ENCODE results near the gene FTCD.
"Not testable (repeated sequence)": the region's sequence is repeated elsewhere in the genome, so short reads cannot be mapped to it uniquely, and the experiment has no call there.

The FTCD gene

DNA sequence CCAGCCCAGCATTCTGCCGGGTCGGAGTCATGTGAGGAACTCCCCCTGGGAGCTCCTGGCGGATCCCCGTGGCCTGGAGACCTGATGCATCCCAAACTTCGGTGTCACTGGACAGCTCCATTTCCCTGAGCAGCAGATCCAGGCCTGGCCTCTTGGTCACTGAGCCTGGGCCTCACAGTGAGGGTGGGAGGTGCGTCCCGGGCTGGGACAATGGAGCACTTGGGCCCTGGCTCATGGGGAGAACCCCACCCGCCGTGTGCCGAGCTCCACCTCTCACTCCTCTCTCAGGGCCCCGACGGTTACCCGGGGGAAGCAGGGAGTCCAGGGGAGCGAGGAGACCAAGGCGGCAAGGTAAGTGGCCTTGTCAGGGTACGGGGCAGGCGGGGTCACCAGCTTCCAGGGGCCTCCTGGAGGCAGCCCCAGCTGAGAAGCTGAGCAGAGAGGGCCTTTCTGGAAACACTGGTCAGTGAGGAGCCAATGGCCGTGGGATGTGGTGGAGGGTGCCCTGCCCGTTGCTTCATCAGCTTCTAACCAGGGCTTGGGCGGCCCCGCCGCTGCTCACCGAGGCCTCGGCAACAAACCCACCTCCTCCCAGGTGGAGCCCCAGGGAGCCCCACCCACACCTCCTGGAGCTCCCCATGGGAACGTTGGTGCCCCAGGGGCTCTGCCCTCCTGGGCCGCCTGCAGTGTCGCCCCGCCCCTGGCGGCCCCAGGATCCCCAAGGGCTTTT is 37.6 kb downstream of the FTCD start:
- no peaks in the 10 kb centered on the region for H3K27me3 Mint-ChIP-seq
- H3K4me1 Mint-ChIP-seq, result no peaks in the 10 kb centered on the region
- H3K36me3 Mint-ChIP-seq, result no peaks in the 10 kb centered on the region
- H3K9me3 Mint-ChIP-seq, result no peaks in the 10 kb centered on the region
- H3K27ac Mint-ChIP-seq, result no peak overlapping the region
- H3K4me3 Mint-ChIP-seq, result no peak overlapping the region

DNA sequence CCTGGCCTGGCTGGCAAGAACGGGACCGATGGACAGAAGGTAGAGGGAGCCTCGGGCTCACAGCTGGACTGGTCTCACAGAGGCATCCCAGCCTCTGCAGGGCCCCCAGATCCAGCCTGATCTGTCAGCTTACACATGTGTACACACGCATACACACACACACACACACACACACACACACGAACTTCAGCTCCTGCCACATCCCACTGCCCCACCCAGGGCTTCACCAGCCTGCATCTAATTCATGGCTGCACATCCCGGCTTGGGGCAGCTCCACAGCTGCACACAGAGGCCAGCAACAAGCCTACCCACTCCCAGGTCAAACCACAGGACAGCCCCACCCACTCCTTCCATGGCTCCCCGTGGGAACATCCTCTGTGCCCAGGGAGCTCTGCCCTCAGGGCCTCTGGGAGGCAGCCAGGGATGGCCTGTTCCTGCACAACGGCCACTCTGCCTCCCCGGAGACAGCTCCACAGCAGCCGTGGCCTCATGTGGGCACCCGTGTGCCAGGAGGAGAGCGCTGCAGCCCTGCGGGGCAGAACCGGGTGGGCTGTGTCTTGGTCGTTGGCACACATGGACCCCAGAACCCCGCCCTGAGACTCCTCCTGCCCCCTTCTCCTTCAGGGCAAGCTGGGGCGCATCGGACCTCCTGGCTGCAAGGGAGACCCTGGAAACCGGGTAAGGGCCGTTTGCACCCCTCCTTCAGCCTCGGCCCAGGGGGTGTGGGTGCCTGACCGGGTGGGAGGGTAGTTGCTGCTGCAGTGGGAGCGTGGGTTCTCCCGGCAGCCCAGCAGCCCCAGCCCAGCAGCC is 38.4 kb downstream of the FTCD start:
- no peak overlapping the region for H3K27ac Mint-ChIP-seq

DNA sequence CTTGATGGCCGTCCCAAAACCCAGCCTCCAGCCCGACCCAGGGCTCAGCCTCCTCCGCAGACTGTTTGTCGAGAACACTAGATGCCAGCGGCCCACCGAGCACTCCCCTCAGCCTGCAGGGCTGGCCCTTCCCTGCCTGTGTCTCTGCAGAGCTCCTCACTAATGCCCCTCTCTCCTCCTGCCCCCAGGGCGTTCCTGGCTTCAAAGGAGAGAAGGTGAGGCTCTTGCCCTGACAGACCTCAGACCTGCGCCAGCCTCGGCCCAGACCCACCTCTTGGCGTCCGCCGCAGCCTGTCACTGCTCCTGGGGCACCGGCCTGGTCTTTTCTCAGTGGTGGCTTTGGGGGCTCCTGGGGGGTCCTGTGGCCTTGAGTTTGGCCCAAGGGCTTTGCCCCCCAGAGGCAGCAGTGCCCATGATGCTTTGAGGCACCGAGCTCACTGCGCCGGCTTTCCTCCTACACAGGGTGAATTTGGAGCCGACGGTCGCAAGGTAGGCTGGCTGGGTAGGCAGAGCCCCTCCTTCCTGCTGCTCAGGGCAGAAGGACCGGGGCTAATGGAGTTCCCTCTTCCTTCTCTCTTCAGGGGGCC is 39.1 kb downstream of the FTCD start:
- no peaks in the 10 kb centered on the region for H3K9me3 Mint-ChIP-seq
- no peak overlapping the region for H3K4me3 Mint-ChIP-seq
- no peaks in the 10 kb centered on the region for H3K27me3 Mint-ChIP-seq
- H3K27ac Mint-ChIP-seq, result no peak overlapping the region
- no peaks in the 10 kb centered on the region for H3K4me1 Mint-ChIP-seq
- H3K36me3 Mint-ChIP-seq, result no peaks in the 10 kb centered on the region

More for the DNA sequence above, 38.4 kb downstream of the FTCD start:
- no peaks in the 10 kb centered on the region for H3K27me3 Mint-ChIP-seq
- H3K4me3 Mint-ChIP-seq, result no peak overlapping the region
- H3K4me1 Mint-ChIP-seq, result no peaks in the 10 kb centered on the region
- no peaks in the 10 kb centered on the region for H3K36me3 Mint-ChIP-seq
- no peaks in the 10 kb centered on the region for H3K9me3 Mint-ChIP-seq

DNA sequence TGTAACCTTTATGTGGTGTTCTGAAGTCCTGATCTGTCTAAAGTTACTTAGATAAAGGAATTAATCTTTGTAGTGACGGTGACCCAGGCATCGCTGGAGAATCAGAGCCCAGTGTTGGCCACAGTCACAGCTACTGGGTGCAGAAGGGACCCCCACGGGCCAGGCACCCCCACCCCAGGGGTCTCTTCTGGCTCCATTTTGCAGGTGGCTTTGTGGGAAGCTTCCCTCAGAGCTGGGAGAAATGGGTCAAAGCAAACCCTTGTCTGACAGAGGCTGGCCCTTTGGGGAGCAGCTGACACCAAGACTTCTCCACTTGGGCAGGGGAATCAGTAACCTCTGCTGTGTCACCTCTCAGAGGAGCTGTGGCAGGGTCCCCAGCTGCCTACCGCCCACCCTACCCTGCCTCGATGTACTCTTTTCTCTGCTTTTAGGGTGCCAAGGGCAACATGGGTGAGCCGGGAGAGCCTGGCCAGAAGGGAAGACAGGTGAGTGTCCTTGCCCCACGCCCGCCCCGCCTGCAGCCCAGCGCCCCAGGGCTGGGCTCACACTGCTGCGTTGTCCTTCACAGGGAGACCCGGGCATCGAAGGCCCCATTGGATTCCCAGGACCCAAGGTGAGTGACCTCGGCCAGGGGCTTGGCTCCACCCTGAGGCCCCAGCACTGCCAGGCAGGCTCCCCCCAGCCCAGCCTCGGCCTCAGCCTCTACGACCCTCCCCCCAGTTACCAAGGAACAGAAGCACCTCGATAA is 39.8 kb downstream of the FTCD start:
- H3K36me3 Mint-ChIP-seq, result no peaks in the 10 kb centered on the region
- no peak overlapping the region for H3K27ac Mint-ChIP-seq
- no peak overlapping the region for H3K4me3 Mint-ChIP-seq
- no peaks in the 10 kb centered on the region for H3K27me3 Mint-ChIP-seq
- no peaks in the 10 kb centered on the region for H3K4me1 Mint-ChIP-seq
- no peaks in the 10 kb centered on the region for H3K9me3 Mint-ChIP-seq

DNA sequence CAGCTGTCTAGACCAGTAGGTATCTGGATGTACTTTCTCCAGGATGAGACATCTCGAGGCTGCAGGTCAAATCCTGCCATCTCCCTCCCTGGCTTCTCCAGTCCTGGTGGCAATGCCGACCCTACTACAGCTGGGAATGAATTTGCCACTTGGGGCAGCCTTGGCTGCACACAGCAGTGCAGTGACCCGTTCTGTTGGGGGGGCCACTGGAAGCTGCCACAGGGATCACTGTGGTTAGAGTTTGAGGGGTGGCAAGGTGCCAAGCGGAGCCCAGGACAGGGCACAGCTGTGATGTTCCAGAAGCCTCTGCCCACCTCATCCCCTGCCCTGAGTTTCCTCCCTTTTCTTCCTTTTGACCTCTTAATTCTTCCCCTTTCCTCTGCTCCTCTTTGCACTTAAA is 40.4 kb downstream of the FTCD start:
- Mint-ChIP-seq H3K36me3 (no peaks in the 10 kb centered on the region), H3K4me3 (no peak overlapping the region), H3K27me3 (no peaks in the 10 kb centered on the region), H3K4me1 (no peaks in the 10 kb centered on the region), H3K9me3 (no peaks in the 10 kb centered on the region), H3K27ac (no peak overlapping the region)

DNA sequence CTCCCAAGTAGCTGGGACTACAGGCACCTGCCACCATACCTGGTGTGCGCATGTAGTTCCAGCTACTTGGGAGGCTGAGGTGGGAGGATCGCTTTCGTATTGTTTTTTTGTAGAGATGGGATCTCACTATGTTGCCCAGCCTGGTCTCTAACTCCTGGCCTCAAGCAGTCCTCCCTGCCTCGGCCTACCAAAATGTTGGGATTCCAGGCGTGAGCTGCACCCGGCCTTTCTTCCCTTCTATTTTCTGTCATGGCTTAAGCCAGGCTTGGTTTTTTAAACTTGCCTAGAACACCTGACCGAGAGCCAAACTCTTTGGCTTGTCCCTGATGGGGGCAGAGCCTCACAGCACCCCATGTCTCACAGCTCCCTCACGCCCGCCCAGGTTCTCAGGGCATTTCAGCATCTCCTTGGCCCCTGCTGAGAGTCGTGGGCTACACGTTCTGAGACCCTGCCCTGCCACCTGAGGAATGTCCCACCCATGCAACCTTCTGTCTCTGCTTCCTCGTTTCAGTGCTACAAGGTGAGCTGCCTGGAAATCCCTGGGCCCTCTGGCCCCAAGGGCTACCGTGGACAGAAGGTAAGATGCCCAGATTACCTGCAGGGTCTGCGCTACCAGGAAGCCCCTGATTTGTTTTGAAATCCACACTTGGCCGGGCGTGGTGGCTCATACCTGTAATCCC is 41.7 kb downstream of the FTCD start:
- Mint-ChIP-seq H3K9me3 (no peaks in the 10 kb centered on the region), H3K27me3 (no peaks in the 10 kb centered on the region), H3K4me1 (no peaks in the 10 kb centered on the region), H3K27ac (no peak overlapping the region), H3K36me3 (no peaks in the 10 kb centered on the region), H3K4me3 (no peak overlapping the region)

DNA sequence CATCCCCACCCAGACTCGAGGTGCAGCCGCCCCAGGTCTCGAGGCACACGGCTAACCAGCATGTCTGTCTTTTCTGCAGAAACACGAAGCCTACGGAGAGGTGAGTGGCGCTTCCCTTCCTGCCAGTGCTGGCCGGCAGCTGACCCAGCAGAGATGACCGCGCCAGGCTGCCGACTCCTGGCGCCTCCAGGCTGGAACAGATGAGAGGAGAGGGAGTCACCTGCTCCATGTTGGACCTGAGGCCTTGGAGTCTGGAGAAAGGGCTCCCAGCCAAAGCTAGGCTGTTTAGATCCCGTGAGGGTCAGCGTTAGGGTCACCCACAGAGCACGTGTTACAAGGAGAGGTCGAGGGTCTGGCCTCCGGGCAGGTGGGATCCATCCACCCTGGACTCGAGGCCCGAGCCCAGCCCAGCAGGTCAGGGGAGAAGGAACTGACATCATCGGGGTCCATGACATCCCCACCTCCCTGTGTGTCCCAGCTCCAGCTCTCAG is 42.6 kb downstream of the FTCD start:
- Mint-ChIP-seq H3K4me3 (no peak overlapping the region), H3K9me3 (peaks cover 1% of the 10 kb centered on the region), H3K27ac (no peak overlapping the region), H3K4me1 (no peaks in the 10 kb centered on the region), H3K36me3 (peaks cover 1% of the 10 kb centered on the region), H3K27me3 (no peaks in the 10 kb centered on the region)

DNA sequence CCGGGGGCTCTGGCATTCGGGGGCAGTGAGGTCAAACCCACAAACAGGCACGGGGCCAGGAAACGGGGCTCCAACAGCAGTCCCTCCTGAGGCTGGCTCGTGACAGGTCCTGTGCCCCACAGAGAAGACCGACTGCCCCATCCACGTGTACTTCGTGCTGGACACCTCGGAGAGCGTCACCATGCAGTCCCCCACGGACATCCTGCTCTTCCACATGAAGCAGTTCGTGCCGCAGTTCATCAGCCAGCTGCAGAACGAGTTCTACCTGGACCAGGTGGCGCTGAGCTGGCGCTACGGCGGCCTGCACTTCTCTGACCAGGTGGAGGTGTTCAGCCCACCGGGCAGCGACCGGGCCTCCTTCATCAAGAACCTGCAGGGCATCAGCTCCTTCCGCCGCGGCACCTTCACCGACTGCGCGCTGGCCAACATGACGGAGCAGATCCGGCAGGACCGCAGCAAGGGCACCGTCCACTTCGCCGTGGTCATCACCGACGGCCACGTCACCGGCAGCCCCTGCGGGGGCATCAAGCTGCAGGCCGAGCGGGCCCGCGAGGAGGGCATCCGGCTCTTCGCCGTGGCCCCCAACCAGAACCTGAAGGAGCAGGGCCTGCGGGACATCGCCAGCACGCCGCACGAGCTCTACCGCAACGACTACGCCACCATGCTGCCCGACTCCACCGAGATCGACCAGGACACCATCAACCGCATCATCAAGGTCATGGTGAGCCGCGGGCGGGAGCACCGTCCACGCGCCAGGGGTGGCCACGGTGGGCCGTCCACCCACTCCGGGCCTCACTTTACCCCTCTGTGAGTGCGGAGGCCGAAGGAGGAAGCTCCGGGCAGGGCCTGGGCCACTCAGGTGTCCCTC is 43.3 kb downstream of the FTCD start:
- H3K36me3 Mint-ChIP-seq, result peaks cover 7% of the 10 kb centered on the region
- no peaks in the 10 kb centered on the region for H3K27me3 Mint-ChIP-seq
- H3K27ac Mint-ChIP-seq, result no peak overlapping the region

DNA sequence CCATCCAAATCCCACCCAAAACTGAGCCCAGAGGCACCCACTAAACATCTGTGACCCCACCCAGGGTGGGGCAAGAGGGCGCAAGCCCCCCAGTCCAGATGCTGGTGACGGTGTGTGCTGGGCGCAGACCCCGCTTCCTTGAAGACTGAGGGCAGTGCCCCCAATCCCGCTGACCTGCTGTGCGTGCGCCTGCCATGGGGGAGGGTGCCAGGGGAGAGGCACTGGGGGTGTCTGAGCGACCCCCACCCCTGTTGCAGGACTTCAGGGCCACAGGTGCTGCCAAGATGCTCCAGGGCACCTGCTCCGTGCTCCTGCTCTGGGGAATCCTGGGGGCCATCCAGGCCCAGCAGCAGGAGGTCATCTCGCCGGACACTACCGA is 44.2 kb downstream of the FTCD start:
- no peaks in the 10 kb centered on the region for H3K4me1 Mint-ChIP-seq
- H3K27ac Mint-ChIP-seq, result no peak overlapping the region
- peaks cover 4% of the 10 kb centered on the region for H3K9me3 Mint-ChIP-seq
- no peaks in the 10 kb centered on the region for H3K27me3 Mint-ChIP-seq
- peaks cover 8% of the 10 kb centered on the region for H3K36me3 Mint-ChIP-seq
- no peak overlapping the region for H3K4me3 Mint-ChIP-seq

More for the DNA sequence above, 43.3 kb downstream of the FTCD start:
- no peaks in the 10 kb centered on the region for H3K4me1 Mint-ChIP-seq
- H3K4me3 Mint-ChIP-seq, result no peak overlapping the region
- peaks cover 4% of the 10 kb centered on the region for H3K9me3 Mint-ChIP-seq

DNA sequence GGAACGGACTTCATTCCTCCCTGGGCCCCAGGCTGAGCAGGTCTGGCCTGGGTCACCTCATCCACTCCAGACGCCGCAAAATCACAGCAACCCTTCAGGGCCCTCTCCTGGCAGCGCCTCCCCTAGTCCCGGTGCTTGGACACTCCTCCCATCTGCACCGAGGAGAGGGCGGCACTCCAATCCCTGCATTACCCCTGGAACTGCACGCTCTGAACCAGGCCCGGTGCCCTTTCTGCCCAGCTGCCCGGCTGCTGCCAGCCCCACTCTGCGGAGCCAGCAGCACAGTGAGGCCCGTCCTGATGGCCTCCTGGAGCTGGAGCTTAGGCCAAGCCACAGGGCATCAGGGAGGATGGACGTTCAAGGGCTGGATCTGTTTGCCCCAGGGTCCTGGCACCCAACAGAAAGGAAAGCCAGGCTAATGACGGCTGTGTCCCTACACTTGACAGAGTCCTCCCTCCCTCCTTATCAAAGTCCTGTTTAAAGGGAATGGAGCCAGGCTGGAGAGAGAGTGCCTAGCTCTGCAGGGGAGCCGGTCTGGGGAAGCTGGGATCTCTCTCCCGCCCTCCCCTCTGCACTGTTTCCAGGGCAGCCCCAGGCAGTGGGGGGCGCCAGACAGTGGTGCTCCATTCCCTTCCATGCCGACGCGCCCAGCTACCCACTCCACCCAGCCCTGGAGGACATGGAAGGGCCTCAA is 44.7 kb downstream of the FTCD start:
- peaks cover 7% of the 10 kb centered on the region for H3K9me3 Mint-ChIP-seq
- H3K4me1 Mint-ChIP-seq, result no peaks in the 10 kb centered on the region
- H3K4me3 Mint-ChIP-seq, result no peak overlapping the region
- peaks cover 8% of the 10 kb centered on the region for H3K36me3 Mint-ChIP-seq
- no peak overlapping the region for H3K27ac Mint-ChIP-seq
- no peaks in the 10 kb centered on the region for H3K27me3 Mint-ChIP-seq

DNA sequence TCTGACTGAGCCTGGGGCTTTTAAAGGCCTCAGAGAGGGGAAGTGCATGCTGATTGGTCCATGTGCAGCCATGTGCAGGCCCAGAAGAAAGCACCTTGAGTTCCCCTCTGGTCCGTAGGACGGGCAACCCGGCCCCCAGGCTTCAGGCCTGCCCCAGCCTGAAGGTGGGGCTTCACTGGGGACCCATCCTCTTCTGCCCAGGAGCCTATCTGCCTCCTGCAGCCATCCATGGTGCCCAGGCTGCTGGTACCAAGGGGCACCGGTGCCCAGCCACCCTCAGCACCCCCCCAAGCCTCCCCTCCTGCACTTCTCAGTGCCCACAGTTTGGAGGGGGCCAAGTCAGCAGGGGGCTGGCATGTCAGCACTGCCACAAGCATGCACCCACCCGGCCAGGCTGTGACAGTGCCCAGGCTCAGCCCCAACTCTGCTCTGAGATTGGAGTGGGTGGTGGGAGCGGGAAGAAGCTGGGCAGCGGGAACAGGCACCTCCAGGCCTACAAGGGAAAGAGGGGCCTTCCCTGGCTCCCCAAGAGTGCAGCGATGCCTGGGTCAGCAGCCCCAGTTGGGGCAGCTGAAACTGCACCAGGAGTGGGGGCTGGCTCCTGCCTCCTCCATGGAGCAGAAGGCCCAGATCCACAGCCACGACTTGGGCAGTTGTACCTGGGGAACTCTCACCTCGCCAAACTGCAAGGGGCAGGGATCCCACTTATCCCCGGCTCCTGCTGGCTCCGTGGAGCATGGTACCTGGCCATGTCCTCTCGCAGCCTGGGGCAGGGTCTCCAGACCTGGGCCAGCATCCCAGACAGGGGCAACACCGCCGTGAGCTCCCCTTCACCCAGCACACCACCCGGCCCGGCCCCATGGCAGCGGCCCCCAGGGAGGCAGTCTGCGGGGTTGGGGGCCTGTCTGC is 45.8 kb downstream of the FTCD start:
- H3K4me1 Mint-ChIP-seq, result no peaks in the 10 kb centered on the region
- H3K27me3 Mint-ChIP-seq, result no peaks in the 10 kb centered on the region
- peaks cover 10% of the 10 kb centered on the region for H3K9me3 Mint-ChIP-seq
- no peak overlapping the region for H3K27ac Mint-ChIP-seq
- H3K36me3 Mint-ChIP-seq, result peaks cover 8% of the 10 kb centered on the region
- H3K4me3 Mint-ChIP-seq, result no peak overlapping the region

DNA sequence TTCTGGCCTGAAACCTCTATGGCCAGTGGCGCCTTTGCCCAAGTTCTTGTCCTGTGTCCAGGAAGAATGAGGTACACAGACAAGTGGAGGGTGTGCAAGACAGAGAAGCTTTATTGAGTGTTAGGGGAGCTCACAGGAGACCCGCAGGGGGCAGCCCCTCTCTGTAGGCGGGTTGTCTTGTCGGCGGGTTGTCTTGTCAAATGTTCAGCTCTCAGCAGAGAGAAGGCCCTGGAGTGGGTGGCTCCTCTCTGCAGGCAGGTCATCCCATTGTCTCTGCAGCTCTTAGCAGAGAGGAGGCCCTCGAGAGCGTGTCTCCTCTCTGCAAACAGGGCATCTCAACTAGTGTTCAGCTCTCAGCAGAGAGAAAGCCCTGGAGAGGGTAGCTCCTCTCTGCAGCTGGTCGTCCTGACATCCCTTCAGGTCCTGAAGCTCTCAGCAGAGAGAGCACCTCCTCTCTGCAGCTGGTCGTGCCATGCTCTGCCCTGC is 46.5 kb downstream of the FTCD start:
- Mint-ChIP-seq H3K4me1 (no peaks in the 10 kb centered on the region), H3K27me3 (peaks cover 1% of the 10 kb centered on the region), H3K27ac (no peak overlapping the region), H3K4me3 (no peak overlapping the region), H3K36me3 (peaks cover 11% of the 10 kb centered on the region), H3K9me3 (peaks cover 16% of the 10 kb centered on the region)

DNA sequence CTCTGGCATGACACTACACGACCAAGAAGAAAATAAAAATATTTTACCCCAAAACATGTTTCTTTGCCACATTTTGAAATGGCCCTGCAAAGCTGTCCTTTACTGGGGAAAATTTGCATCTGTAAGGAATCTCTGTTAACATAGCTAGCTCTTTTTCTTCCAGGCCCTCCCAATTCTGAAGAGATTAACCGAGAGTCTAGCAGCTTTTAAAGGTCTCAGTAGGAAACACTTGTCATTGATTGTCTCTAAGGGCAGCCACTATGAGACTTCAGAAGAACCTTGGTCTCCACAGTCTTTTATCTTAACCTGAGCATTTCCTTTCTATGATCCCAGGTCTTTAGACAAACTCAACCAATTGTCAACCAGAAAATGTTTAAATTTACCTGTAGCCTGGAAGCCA is 48.0 kb downstream of the FTCD start:
- not testable (repeated sequence) for H3K4me3 Mint-ChIP-seq, H3K27me3 Mint-ChIP-seq
- H3K9me3 Mint-ChIP-seq, result peaks cover 31% of the 10 kb centered on the region

More for the DNA sequence above, 48.0 kb downstream of the FTCD start:
- not testable (repeated sequence) for H3K27ac Mint-ChIP-seq, H3K4me1 Mint-ChIP-seq
- H3K36me3 Mint-ChIP-seq, result peaks cover 18% of the 10 kb centered on the region
